Ammon's horn (tissue), 1 donor: Measurements from ENCODE around the gene EGLN3.

Experiments
- DNase-seq: peaks from one replicate; pipeline ENCODE4 v3.0.0-alpha.2; 2016; ENCODE audit warnings: low spot score

The EGLN3 gene

GRCh38 chr14:33962016-33962415 lies 11.1 kb upstream of the EGLN3 start:
- peak; percentile 79 for DNase-seq

DNA sequence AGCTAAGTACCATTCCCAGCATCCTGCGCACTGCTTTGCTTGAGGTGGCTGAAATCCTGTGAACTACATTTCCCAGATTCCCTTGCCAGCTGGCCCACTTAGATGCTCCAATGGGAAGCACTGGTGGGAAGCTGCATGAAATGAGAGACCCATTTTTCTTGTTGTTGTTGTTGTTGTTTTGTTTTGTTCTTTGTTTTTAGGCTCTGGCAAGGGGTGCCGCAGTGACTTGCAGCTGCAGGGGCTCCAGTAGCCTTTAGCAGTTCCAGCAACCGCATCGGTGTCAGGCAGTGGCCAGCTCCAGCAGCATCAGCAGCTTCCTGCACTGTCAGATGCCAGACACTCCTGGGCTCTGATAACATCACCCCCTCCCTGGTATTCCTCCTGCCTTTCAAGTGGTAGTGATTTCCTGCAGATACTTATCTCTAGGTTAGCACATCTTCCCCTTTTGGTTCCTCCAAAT lies 8.8 kb upstream of the EGLN3 start:
- peak; percentile 86 for DNase-seq

- no peak for DNase-seq
These were observed 7.8 kb upstream of the EGLN3 start for GRCh38 chr14:33958605-33959226.

- DNase-seq = no peak
These were observed 7.1 kb upstream of the EGLN3 start for GRCh38 chr14:33957993-33958392.

GRCh38 chr14:33957299-33957698 lies 6.4 kb upstream of the EGLN3 start:
- DNase-seq = no peak

DNA sequence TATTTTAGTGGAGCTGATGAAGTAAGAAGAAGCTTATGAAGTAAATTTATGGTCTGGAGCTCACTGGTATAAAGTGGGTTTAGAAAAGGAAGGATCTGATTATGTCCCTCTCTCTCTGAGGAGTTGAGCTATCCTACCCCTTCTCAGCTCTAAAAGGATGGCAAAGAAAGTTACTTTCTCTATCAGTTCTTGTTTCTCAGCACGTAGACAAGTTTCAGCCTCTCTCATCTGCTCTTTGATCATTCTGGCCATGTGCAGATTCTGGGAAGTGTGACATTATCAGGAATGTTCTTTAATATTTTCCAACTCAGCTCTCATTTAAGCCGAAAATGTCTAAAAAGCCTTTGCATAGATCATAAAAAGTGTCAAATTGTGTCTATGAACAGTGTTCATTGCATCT lies 5.8 kb upstream of the EGLN3 start:
- no peak for DNase-seq

DNA sequence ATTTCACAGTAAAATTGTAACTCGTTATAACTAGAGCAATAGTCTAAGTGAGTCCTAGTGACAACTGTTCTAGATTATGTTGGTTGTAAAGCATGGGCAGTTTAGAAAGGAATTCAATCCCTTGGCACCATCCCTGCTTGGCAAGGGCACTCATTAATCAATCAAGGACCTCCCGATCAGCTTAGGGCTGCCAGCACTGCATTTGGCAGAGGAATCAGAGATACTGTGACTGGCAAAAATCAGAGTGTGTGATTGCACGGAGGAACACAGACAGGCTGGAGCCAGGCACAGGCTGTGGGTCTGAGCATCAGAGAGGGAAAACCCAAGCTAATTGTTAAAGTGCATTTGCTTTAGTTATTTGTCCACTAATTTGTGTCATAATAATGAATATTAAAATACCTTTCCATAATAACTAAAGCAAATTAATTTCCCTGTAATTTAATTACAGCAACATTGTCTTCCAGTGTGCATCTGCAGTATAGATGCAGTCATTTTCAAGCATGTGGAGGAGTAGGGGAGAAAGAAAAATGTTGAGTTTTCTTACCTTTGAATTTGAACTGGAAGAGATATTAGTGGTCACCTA lies 3.2 kb upstream of the EGLN3 start:
- no peak for DNase-seq

DNA sequence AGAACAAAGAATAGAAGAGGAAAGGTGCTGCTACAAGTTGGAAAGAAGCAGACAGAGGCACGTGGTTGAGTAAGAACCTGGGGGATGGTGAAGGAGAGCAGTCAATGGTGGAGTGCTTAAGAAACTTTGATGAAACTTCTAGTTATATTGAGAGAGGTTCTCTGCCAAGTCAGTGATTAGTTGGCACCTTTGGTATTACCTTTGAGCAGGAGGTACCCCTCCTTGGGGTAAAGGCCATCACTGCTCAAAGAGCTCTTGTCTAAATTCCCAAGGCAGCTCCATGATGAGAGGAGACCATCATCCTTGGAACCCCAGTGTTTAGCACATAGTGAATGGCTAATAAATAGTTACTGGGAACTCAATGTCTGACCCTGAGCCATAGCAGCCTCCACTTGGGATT lies 1.7 kb upstream of the EGLN3 start:
- DNase-seq = no peak

DNA sequence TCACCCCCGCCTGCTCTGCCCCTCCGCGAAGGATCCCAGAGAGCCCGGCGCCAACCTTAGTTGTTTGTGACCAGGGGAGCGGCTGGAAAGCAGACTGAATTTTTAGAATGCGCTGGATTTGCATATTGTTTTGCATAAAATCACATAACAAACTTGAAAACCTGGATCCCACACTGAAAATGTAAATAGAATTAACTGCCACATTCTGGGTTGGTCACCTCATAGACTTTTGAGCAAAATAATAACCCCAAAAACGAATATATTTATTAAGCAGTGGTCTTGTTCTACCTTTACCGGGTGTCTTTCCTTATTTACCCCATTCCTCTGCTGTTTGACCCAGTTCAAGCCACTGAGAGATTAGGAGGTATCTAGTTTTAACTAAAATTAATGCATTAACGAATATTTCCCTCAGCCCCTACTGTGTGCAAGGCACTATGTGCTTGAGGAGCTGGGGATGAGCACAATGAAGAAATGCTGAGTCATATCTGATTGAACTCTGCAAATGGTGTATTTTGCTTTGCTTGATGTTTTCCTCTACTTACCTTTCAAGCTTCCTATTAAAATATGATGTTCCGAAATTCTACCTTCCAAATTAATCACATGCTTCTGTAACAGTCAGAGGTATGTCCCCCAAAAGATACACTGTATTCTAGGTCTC lies 438 bp upstream of the EGLN3 start:
- no peak for DNase-seq

DNA sequence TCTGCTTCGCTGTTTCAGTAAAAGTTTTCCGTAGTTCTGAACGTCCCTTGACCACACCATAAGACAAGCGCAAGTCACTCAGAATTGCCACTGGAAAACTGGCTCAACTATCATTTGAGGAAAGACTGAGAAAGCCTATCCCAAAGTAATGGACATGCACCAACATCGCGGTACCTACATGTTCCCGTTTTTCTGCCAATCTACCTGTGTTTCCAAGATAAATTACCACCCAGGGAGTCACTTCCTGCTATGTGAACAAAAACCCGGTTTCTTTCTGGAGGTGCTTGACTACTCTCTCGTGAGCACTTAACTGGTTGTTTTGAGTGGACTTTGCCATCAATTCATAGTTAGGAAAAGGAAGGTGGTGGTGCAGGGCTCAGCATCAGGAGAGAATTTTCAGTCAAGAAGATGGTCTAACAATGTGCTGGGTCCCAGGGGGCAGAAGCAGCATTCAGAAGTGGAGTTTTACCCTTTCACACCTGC lies 1.4 kb downstream of the EGLN3 start:
- DNase-seq = no peak

- DNase-seq = no peak
These were observed 1.9 kb downstream of the EGLN3 start for GRCh38 chr14:33948869-33949408.

DNA sequence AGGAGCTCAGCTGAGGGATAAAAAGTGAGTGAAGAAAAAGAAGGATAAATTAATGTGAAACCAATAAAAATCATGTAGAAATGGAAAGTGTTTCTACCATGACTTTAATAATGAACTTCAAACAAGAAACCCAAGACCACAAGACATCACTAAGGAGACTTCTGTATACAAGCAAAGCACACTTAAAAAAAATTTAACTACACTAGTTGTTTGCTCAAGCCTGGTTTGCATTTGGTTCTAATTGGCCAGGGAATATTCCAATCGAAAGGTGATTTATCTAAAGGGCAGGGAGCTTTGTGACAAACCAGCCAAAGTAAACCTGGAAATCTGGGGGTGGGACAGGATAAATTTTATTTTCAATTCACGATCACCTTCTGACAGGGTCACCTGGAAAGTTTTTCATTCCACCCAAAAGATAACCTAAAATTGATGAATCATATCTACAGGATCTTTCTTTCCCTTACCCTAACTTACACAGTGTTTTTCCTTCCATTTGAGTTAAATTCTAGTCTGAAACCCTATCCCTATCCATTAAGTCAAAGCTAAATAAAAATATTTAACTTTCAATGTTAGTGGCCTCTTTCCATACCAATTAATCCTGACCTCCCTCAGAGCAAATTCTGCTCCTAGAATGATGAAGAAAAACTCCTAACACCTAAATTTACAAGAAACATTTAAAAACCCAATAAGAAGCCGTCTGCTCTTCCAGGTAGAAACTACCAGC lies 2.6 kb downstream of the EGLN3 start:
- DNase-seq = no peak

- no peak for DNase-seq
These were observed 4.0 kb downstream of the EGLN3 start for GRCh38 chr14:33946679-33947476.

DNA sequence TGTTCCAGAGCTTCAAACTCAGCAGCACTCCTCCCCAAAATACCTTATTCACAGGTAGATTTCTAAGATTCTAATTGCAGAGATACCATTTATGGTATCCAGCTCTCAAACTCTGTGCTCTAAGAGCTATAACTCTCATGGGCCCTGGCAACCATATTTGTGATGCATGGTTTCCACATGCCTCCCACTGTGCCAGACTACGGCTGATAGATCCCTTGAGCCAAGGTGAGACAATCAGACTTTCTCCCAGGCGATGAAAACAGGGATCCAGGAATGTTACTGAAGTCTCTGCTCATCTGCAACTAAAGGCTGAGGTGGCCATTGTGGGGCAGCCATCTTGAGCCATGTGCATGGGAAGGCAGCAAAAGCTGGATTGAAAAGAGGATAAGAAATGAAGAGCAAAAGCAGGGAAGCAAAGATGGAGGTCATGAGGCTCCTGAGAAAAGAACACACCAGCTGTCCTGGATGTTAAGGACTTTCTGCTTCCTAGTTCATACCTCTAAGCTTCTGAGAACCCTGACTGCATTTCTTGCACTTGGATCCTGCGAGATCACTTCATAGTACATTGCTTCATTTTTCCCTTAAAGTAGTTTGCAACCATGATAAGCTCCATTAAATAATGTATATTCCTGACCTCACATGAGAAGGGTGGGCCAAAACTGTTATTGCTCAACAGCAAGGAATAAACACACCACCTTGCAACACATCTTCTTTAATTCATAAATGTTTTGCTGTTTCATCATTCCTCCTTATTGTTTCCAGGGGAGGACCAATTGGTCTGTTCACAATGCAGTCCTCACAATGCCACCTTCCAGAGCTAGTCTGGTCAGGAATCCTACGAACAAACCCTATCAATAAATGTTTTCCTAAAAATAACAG lies 5.4 kb downstream of the EGLN3 start:
- no peak for DNase-seq

- DNase-seq = peak; percentile 77
These were observed 7.6 kb downstream of the EGLN3 start for GRCh38 chr14:33943096-33943883.

DNA sequence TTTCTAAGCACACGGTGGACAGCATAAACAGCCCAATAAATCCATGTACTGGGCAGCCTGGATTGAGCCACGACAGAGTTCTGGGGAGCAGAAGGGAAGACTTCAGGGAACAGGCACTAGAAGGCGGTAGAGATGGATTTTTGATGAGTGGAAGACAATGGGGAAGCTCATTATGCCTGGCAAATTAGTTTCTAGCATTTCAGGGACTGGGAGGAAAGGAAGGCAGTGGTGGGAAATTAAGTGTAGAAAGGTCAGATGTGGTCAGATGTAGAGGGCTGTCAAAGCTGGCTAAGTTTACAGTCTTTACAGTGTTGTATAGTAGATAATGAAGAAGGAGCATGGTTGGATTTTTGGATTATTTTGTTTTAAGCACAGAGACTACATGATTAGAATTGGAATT lies 9.2 kb downstream of the EGLN3 start:
- DNase-seq = no peak

DNA sequence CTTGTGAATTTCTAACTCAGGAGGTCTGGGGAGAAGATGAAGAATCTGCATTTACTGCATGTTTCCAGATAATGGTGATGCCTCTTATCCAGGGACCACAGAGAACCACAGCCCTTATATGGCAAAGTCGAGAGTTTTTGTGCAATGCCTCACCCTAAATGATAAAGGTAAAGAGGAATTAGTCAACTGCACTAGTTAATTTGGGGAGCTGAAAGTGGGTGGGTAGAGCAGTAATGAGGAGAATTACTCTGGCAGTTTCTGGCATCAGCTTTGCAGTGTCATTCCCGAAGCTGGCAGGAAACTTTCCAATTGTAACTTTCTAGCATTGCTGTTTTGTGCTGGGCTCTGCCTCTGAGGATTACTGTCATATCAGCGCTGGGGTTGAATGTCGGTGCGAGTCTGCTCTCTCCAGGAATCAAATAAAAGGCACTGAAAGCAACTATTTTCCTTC lies 10.3 kb downstream of the EGLN3 start:
- DNase-seq = peak; percentile 33

- peak; percentile 67 for DNase-seq
These were observed 12.5 kb downstream of the EGLN3 start for GRCh38 chr14:33938131-33938949.

DNA sequence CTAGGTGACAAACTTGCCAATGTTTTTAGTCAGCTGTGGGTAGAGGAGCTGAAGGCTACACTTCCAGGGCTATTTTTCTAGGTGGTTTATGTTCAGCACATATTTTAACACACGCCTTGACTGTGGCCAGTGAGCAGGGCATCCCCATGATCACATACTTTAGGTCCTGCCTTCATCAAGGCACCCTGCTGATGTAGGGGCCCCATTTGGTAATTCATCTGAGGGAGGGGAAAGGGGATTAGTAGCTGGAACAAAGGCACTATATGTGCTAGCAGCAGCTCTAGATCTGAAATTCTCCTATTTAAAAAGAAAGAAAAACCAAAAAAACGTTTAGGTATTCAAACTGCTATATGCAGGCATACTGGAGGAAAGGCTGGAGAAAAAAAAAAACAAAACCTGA lies 14.5 kb downstream of the EGLN3 start:
- DNase-seq = no peak
